Cardiac muscle cell (in vitro differentiated cells and primary cell): ENCODE data around the gene EEF1A1. TPM values are rescaled to one million over a fixed set of nuclear protein-coding genes. Genes with fewer than 3 reads are reported as not detected.
"Not testable (repeated sequence)": the region's sequence is repeated elsewhere in the genome, so short reads cannot be mapped to it uniquely, and the experiment has no call there.

Source experiments
- DNase-seq, 2 donors: peaks; one replicate each; pipeline versions ENCODE4 v3.0.0 to v3.0.0-alpha.2; 2010 to 2017; ENCODE audit warnings: low read depth in 1 of 2, low spot score in 1 of 2
- H3K27ac ChIP-seq: fragments of 200-600 bp; sonication (generic); 2 replicates; pipeline ENCODE4 v1.5.1; 2016
- H3K27me3 ChIP-seq: fragments of 200-600 bp; sonication (generic); 2 replicates; pipeline ENCODE4 v1.6.0; 2016; ENCODE audit warnings: control low read depth
- H3K36me3 ChIP-seq: fragments of 200-600 bp; sonication (generic); 2 replicates; pipeline ENCODE4 v1.5.1; 2016; ENCODE audit warnings: control low read depth
- H3K4me1 ChIP-seq: fragments of 200-600 bp; sonication (generic); 2 replicates; pipeline ENCODE4 v1.8.1; 2017; ENCODE audit warnings: low read depth, mild to moderate bottlenecking, mixed run types
- H3K4me3 ChIP-seq: fragments of 200-600 bp; sonication (generic); 2 replicates; pipeline ENCODE4 v1.5.1; 2016; ENCODE audit warnings: mild to moderate bottlenecking
- H3K9me3 ChIP-seq: fragments of 200-600 bp; sonication (generic); 2 replicates; pipeline ENCODE4 v1.5.1; 2017; ENCODE audit warnings: low read depth, mild to moderate bottlenecking, control low read depth
- CTCF ChIP-seq: IDR thresholded peaks from 2 replicates; pipeline ENCODE4 v1.5.1; 2012; ENCODE audit warnings: low read depth, mild to moderate bottlenecking, low read length
- polyA plus RNA-seq: library from polyadenylated mRNA; unstranded; fragments of >200 nt; fragmentation: Nextera tagmentation; extraction: Ambion mirVana; gene quantifications from 2 replicates; pipeline ENCODE4 v1.2.1, GENCODE V29; 2016
- total RNA-seq: library from RNA; depleted of rRNA; stranded (reverse); fragments of >200 nt; gene quantifications from 2 replicates; pipeline ENCODE4 v1.2.3, GENCODE V29; 2016

The EEF1A1 gene
- total and polyA plus RNA-seq, 2 experiments from 2014 or later: 2,527 to 7,643 TPM

- Histone ChIP-seq H3K4me1 (no peaks in the 10 kb centered on the region), H3K27me3 (no peaks in the 10 kb centered on the region), H3K9me3 (no peaks in the 10 kb centered on the region), H3K36me3 (no peaks in the 10 kb centered on the region), H3K27ac (no peak overlapping the region), H3K4me3 (no peak overlapping the region)
- no peak for TF ChIP-seq CTCF
- DNase-seq: no peak
Measured at GRCh38 chr6:73564578-73565345, 43.9 kb upstream of the EEF1A1 start.

GRCh38 chr6:73562558-73562957 is 41.7 kb upstream of the EEF1A1 start:
- H3K4me1 ChIP-seq: no peaks in the 10 kb centered on the region

GRCh38 chr6:73560853-73561407 is 40.1 kb upstream of the EEF1A1 start:
- Histone ChIP-seq H3K36me3 (no peaks in the 10 kb centered on the region), H3K4me3 (no peak overlapping the region), H3K27me3 (no peaks in the 10 kb centered on the region), H3K9me3 (no peaks in the 10 kb centered on the region), H3K27ac (no peak overlapping the region), H3K4me1 (peaks cover 3% of the 10 kb centered on the region)
- DNase-seq: no peak
- TF ChIP-seq CTCF: no peak

More at GRCh38 chr6:73562558-73562957, 41.7 kb upstream of the EEF1A1 start:
- Histone ChIP-seq H3K4me3 (no peak overlapping the region), H3K27ac (no peak overlapping the region), H3K9me3 (no peaks in the 10 kb centered on the region), H3K27me3 (no peaks in the 10 kb centered on the region), H3K36me3 (no peaks in the 10 kb centered on the region)
- DNase-seq: no peak
- no peak for TF ChIP-seq CTCF

GRCh38 chr6:73560182-73560732 is 39.4 kb upstream of the EEF1A1 start:
- DNase-seq: no peak
- H3K9me3 ChIP-seq: no peaks in the 10 kb centered on the region
- no peak overlapping the region for H3K4me3 ChIP-seq
- no peak overlapping the region for H3K27ac ChIP-seq
- peaks cover 3% of the 10 kb centered on the region for H3K4me1 ChIP-seq
- H3K36me3 ChIP-seq: no peaks in the 10 kb centered on the region
- no peak for TF ChIP-seq CTCF
- H3K27me3 ChIP-seq: no peaks in the 10 kb centered on the region

GRCh38 chr6:73559399-73559794 is 38.6 kb upstream of the EEF1A1 start:
- H3K4me1 ChIP-seq, H3K36me3 ChIP-seq, H3K27ac ChIP-seq, H3K9me3 ChIP-seq, DNase-seq, H3K27me3 ChIP-seq, H3K4me3 ChIP-seq: not testable (repeated sequence)
